Effector CD8-positive, alpha-beta T cell (primary cell): ENCODE measurements around the gene ATP8B3.
"Not testable (repeated sequence)": the region's sequence is repeated elsewhere in the genome, so short reads cannot be mapped to it uniquely, and the experiment has no call there.

Experiments used
- DNase-seq: peaks from one replicate; lab custom pipeline; 2025; lab: John Stamatoyannopoulos, UW

ATP8B3 gene

GRCh38 chr19:1770866-1771576 is 41.1 kb downstream of the ATP8B3 start:
- no peak for DNase-seq

DNA sequence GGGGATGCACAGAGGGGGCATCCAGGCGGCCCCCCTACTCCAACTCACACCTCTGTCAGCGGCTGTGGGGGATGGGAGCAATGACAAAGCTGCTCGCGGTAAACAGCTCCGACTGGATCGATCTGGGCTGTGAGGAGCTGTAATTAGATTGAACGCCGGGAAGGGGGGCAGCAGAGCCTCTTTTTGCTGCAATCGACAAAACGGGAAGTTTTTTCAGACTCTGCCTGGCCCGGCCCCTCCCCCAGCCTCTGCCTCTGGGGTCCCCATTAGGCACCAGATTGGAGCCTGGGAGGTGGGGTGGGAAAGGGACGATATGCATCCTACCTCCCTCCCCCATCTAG is 42.5 kb downstream of the ATP8B3 start:
- DNase-seq = no peak

- no peak for DNase-seq
Observed at GRCh38 chr19:1768918-1769644, 43.0 kb downstream of the ATP8B3 start.

- no peak for DNase-seq
Observed at GRCh38 chr19:1768248-1768647, 43.8 kb downstream of the ATP8B3 start.

- peak; percentile 54 for DNase-seq
Observed at GRCh38 chr19:1767464-1767933, 44.6 kb downstream of the ATP8B3 start.

GRCh38 chr19:1766800-1767352 is 45.2 kb downstream of the ATP8B3 start:
- DNase-seq = no peak

- DNase-seq = no peak
Observed at GRCh38 chr19:1765904-1766799, 45.9 kb downstream of the ATP8B3 start.

DNA sequence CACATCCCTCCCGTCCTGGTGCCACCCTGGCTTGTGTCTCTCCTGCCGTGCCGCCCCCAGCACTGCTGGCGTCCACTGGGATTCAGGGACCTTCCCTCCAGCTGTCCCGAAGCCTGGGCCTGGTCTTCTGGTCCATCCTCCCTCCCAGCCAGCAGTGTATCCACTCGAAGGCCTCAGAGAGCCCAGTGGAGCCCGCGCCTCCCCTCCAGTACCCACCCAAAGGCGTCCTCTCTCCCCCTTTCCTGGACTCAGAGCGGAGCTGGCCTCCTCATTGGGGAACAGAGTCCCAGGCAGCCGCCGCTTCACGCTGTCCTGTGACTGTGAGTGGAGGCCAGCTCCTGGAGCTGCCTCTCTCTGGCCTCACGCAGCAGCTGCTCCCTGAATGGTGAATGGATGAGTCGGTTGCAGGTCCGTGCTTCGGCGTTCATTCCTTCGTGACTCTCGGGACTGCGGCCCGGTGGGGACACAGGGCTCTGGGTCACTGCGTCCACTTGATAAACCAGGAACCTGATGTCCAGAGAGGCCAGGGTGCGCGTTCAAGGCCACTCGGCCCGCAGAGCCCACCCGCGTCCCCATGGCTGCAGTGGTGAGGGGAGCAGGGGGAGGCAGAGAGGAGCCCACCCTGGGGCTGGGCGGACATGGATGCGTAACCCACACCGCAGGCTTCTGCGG is 46.7 kb downstream of the ATP8B3 start:
- DNase-seq = no peak

DNA sequence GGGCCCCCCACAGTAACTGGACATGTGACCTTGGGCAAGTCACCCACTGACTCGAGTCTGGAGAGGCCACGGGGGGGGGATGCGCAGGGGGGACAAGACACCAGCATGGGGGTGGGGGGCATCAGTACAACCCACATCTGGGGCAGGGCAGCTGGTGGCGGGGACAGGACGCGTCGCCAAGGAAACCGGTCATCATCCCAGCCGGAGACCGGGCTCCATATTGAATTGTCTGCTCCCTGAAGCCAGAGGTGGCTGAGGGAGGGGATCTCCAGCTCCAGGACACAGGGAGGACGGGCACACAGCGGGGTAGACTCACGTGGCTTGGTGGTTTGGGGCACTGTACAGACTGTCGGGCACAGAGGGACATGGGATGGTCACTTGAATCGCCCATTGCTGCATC is 47.3 kb downstream of the ATP8B3 start:
- no peak for DNase-seq

DNA sequence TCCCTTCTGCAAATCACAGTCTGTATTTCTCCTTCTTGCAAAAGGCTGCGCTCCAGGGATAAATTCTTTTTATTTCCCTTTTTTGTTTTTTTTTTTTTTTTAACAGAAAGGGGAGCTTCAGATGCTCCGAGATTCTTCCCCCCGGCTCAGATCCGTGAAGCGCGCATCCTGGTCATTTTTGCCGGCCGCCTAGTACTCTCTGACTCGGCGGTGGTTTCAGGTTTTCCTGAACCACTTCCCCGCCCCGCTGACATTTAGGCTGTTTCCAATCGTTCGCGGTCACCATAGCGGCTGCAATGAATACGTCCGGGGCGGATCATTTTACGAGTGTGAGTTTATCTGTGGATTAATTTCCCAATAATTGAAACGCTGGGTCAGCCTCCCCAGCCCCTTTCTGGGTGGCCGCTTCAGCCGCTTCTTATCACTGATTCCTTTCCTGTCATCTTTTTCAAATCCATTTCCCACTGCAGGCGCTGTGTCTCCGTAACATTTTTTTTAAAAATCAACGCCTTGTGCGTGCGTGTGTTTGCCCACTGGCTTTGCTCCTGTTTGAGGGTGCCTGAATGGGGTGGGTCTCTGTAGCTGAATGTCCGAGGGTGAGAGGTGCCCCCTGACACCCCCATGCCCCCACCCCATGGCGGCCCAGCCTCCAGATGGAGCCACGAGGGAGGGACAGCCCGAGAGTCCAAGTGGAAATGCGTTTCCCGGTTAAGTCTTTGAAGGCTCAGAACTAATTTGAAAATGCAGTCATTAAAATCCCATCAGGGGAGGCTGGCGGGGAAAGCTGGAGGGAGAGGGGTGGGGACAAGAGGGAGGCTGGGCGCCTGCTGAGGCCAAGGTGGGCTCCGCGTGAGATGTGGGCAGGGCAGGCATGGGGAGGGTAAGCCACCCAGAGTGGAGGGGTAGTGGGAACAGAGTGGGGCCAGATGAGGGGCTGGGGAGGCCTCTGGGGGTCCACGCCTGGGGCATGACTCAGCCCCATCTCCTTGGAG is 48.1 kb downstream of the ATP8B3 start:
- DNase-seq = no peak

GRCh38 chr19:1762243-1763117 is 49.6 kb downstream of the ATP8B3 start:
- DNase-seq = no peak

DNA sequence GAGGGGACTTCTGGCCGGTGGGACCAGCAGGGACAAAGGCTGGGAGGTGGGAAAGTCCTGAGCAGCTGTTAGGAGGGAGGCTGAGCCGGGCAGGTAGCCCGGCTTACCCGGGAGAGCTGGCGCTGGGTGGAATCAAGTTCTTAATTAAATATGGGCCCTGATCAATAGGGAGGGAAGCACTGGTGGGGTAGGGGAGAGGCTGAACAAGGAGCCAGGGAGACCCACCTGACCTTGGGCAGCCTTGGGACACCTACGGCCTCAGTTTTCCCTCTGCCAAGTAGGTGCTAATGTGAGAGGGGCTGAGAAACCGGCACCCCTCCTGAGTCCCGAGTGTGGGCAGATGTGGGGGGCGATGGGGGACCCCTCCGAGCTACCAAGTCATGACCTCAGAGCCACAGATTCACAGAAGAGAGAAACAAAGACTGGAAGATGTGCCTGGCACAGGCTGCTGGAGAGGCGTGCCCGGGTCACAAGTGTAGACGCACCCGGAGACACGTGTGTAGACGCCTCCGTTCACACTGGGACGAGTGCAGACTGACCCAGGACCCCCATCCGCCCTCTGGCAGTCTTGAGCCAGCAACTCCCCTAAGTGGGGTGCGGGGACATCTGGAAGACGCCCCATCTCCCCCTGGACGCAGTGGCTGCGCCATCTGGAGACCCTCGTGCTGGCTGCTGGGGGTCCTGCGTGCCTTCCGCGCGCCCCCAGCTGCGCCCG is 50.4 kb downstream of the ATP8B3 start:
- no peak for DNase-seq

DNA sequence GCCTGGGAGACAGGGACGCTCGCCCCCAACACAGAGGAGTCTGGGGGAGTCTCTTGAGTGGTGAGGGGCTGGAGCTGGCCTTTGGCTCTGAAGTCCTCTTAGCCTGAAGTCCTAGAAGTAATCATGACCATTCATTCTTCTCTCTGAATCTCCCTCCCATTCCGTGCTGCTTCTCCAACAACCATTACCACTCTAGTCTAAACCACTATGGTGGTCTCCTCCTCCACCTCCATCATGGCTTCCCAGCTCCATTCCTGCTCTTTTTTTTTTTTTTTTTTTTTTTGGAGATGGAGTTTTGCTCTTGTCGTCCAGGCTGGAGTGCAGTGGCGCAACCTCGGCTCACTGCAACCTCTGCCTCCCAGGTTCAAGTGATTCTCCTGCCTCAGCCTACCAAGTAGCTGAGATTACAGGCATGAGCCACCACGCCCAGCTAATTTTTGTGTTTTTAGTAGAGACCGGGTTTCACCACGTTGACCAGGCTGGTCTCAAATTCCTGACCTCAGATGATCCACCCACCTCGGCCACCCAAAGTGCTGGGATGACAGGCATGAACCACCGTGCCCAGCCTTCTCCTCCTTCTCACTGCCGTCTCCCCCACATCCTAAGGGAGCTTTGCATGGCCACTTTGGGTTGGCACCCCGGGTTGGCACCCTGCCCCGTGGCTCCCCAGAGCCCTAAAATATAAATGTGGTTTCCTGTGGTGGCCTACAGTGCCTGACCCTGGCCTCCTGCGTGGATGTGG is 51.1 kb downstream of the ATP8B3 start:
- DNase-seq = not testable (repeated sequence)

DNA sequence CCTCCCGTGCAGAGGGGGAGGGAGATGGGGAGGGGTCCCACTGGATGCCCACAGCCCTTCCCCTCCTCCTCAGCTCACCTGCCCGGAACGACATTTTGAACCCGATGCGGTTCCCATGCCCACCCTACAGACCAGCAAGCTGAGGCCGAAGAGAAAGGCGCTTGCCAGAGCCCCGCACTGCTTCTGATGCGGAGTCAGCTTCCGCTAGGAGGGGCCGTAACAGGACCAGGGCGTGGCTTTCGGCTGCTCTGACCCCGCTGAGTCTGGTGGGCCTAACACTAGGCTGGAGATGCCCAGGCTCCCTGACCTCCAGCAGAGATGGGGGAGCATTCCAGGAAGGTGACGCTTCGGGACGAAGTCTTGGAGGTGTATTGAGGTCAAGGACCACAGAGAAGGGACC is 52.1 kb downstream of the ATP8B3 start:
- DNase-seq = no peak

DNA sequence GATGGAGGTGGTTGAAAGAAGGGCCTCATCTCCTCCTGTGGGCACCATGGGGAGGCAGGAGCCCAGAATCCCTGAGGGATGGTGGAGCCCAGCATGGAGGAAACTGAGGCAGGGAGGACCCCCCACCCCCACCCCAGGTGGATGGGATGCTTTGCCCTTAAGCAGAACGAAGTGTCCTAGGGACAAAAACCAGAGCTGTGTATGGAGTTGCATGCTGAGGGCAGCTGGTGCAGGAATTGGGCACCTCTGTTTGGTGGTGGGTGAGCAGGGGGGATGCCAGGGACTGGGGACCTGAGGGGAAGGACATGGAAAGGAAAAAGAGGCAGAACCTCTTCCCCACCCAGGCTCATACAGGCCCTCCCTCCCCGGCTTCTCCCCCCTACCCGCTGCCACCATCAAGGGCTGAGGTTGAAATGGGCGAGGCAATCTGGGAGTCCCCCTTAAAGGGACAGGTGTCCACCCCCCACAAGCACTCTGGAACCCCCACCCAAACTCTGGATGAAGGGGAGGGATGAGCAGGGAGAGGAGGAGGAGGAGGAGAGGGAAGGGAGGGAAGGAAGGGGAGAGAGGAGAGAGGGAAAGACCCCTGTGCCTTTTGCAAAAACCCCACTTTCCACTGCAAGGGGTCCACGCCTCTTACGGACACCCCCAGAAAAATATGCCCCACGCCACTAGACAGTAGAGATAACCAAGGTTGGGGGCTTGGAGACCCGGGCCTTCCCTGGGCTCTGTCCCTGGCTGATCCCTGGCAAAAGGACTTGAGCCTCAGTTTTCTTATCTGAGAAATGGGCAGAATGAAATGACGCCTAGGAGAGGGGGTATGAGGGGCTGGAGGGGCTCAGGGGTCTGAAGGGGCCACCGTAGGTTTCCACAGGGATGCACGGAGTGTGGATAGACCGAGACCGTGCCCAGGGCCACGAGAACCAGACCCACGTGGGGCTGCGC is 52.8 kb downstream of the ATP8B3 start:
- no peak for DNase-seq

DNA sequence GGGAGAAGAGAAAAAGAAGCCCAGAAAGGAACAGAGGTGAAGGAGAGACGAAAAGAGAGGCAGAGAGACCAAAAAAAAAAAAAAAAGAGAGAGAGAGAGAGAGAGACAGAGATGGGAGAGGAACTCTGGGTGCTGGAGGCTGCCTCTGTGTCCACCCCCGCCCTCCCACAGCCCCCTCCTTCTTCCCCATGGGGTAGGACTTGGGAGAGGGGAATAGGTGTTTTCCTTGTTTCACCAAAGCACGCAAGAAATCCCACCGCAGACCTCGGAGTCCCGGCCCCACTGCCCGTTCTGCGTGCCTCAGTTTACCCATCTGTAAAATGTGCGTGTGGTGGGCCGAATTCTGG is 53.9 kb downstream of the ATP8B3 start:
- no peak for DNase-seq
